Testis (tissue), 2 donors: ENCODE data around the gene P2RY4.

Experiments used
- CTCF ChIP-seq, 3 experiments: fragments of 450-650 bp in 2 of 3; fragments of 200-600 bp in 1 of 3; sonication (generic) in 1 of 3; IDR thresholded peaks; one replicate each; pipeline ENCODE4 v1.5.1; 2016 to 2019; ENCODE audit warnings: antibody characterized with exemption in 3 of 3, mild to moderate bottlenecking in 2 of 3, moderate library complexity in 1 of 3
- POLR2A ChIP-seq: fragments of 450-650 bp; IDR thresholded peaks from one replicate; pipeline ENCODE4 v1.6.1; 2017; ENCODE audit warnings: antibody characterized with exemption, mild to moderate bottlenecking, moderate library complexity

DNA sequence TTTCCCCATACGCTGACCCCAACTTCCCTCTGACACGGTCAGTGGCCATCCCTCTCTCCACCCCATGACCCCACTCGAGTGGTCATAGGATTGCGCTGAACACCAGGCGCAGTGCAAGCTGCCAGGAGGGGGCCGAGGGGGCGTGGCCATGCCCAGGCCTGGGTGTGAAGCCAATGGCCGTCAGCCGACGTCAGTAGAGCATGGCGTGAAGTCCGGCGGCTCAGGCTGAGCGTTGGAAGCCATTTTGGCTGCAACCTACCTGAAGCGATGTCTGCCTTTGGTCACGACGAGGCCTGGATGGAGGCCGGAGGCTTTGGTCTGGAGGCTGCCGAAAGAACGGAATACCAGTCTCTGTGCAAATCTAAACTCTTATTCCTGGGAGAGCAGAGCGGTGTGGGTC is 21.9 kb upstream of the P2RY4 start, which contains the start of gene RAB41:
- TF ChIP-seq CTCF (IDR thresholded peaks at IDR 0.05): no peak
- TF ChIP-seq POLR2A: no peak
